ENCODE data around the gene LATS1. TPM values are rescaled to one million over a fixed set of nuclear protein-coding genes. Genes with fewer than 3 reads are reported as not detected.

The LATS1 gene
- total RNA-seq, 1 experiment from 2014 or later = 39.6 TPM

GRCh38 chr6:149694921-149695320 is 23.0 kb downstream of the LATS1 start:
- CTCF ChIA-PET = no interaction called here
- Histone ChIP-seq H3K4me1 (ENCODE audit: insufficient read depth, low read length, poor library complexity, severe bottlenecking) (no peaks in the 10 kb centered on the region), H3K4me3 (ENCODE audit: low read depth, low read length, poor library complexity, severe bottlenecking) (no peak overlapping the region), H3K9me3 (ENCODE audit: low read depth, low read length, poor library complexity, severe bottlenecking) (no peaks in the 10 kb centered on the region), H3K36me3 (ENCODE audit: insufficient read depth, low read length, poor library complexity, severe bottlenecking) (peaks cover 39% of the 10 kb centered on the region), H3K27me3 (replicated peaks; ENCODE audit: insufficient read depth, low read depth, low read length, poor library complexity) (no peaks in the 10 kb centered on the region), H3K27ac (ENCODE audit: low read depth, low read length, poor library complexity, severe bottlenecking) (no peak overlapping the region)
- DNase-seq (ENCODE audit: low spot score) = no peak
- BruUV-seq (replicated peaks) = no TSS peak
- TF ChIP-seq CTCF (conservative IDR thresholded peaks at IDR 0.05; ENCODE audit: low read depth, low read length) (no peak), EZH2 (IDR thresholded peaks at IDR 0.05; ENCODE audit: borderline replicate concordance, low read depth, low read length, poor library complexity, severe bottlenecking) (no peak)
- POLR2A ChIA-PET (ENCODE audit: low non-redundant PET) = no interaction called here
- intact Hi-C loops (cut with micrococcal nuclease; ENCODE audit: unreplicated experiment) = no loop called here

GRCh38 chr6:149691201-149691600 is 26.7 kb downstream of the LATS1 start:
- no peaks in the 10 kb centered on the region for H3K27me3 ChIP-seq (replicated peaks; ENCODE audit: insufficient read depth, low read depth, low read length, poor library complexity)
- no peak overlapping the region for H3K27ac ChIP-seq (ENCODE audit: low read depth, low read length, poor library complexity, severe bottlenecking)
- TF ChIP-seq CTCF (conservative IDR thresholded peaks at IDR 0.05; ENCODE audit: low read depth, low read length) (no peak), EZH2 (IDR thresholded peaks at IDR 0.05; ENCODE audit: borderline replicate concordance, low read depth, low read length, poor library complexity, severe bottlenecking) (no peak)
- ChIA-PET POLR2A (ENCODE audit: low non-redundant PET) (no interaction called here), CTCF (no interaction called here)
- no peak overlapping the region for H3K4me3 ChIP-seq (ENCODE audit: low read depth, low read length, poor library complexity, severe bottlenecking)
- no TSS peak for BruUV-seq (replicated peaks)
- H3K4me1 ChIP-seq (ENCODE audit: insufficient read depth, low read length, poor library complexity, severe bottlenecking) = no peaks in the 10 kb centered on the region
- DNase-seq (ENCODE audit: low spot score) = no peak
- peaks cover 32% of the 10 kb centered on the region for H3K36me3 ChIP-seq (ENCODE audit: insufficient read depth, low read length, poor library complexity, severe bottlenecking)
- intact Hi-C loops (cut with micrococcal nuclease; ENCODE audit: unreplicated experiment) = no loop called here
- no peaks in the 10 kb centered on the region for H3K9me3 ChIP-seq (ENCODE audit: low read depth, low read length, poor library complexity, severe bottlenecking)

GRCh38 chr6:149686230-149686629 is 31.7 kb downstream of the LATS1 start:
- POLR2A ChIA-PET (ENCODE audit: low non-redundant PET) = no interaction called here
- H3K36me3 ChIP-seq (ENCODE audit: insufficient read depth, low read length, poor library complexity, severe bottlenecking) = peaks cover 21% of the 10 kb centered on the region
- DNase-seq (ENCODE audit: low spot score) = no peak
- H3K27me3 ChIP-seq (replicated peaks; ENCODE audit: insufficient read depth, low read depth, low read length, poor library complexity) = no peaks in the 10 kb centered on the region
- intact Hi-C loops (cut with micrococcal nuclease; ENCODE audit: unreplicated experiment) = no loop called here
- no peaks in the 10 kb centered on the region for H3K9me3 ChIP-seq (ENCODE audit: low read depth, low read length, poor library complexity, severe bottlenecking)
- H3K27ac ChIP-seq (ENCODE audit: low read depth, low read length, poor library complexity, severe bottlenecking) = no peak overlapping the region
- no TSS peak for BruUV-seq (replicated peaks)
- H3K4me3 ChIP-seq (ENCODE audit: low read depth, low read length, poor library complexity, severe bottlenecking) = no peak overlapping the region
- no peak for TF ChIP-seq EZH2 (IDR thresholded peaks at IDR 0.05; ENCODE audit: borderline replicate concordance, low read depth, low read length, poor library complexity, severe bottlenecking)
- no peak for TF ChIP-seq CTCF (conservative IDR thresholded peaks at IDR 0.05; ENCODE audit: low read depth, low read length)
- no peaks in the 10 kb centered on the region for H3K4me1 ChIP-seq (ENCODE audit: insufficient read depth, low read length, poor library complexity, severe bottlenecking)
- CTCF ChIA-PET = interaction anchor here (0.6 kb wide), 1 partner anchor 38 kb away, joined by 3 read pairs; no protein-coding TSS in a partner anchor

All from A673 (cell line).